HG03280 (cell line): ENCODE data around the gene TBC1D24.

Experiments used
- ATAC-seq: cut with Tn5 transposase; IDR thresholded peaks from one replicate; pipeline ENCODE4 v1.9.1; 2021; ENCODE audit warnings: mild to moderate bottlenecking, moderate library complexity; ENCODE audit not compliant: unreplicated experiment

The TBC1D24 gene

DNA sequence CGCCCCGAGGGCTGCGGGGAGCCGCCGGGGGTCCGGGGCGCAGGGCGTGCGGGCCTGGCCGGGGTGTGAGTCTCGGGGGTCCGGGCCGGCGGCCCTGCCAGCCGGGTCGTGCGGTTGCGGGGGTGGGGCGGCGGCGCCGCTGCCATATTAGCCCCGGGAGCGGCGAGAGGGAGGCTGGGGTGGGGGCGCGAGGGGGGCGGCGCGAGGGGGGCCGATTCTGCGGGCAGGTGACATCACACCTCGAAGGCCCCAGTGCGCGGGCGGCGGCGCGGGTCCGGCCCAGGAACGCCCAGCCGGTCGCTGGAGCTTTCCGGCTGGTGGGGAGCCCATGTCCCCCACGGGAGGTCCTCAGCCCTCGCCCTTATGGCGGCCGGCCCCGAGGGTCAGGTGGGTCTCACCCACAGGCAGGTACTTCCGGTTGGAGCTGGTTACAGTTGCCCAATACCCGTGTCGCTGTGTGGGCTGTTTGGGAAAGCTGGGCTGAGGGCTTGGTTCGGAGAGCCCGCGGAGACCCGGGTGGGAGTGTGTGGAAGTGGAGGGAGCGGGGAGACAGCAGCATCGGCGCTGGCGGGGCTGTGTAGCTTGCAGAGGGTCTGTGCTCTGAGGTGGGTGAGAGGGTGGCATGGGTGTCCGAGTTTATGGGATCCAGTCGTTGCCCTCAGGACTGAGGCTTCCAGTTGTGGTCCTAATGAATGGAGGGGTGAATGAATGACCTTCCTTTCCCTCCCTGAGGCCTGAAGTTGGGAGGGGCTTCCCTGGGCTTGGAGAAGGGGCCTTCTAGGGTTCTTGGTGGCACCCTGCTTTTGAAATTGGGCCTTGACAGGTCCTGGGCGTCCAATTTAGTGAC lies 39.6 kb downstream of the TBC1D24 start:
- ATAC-seq: no peak

DNA sequence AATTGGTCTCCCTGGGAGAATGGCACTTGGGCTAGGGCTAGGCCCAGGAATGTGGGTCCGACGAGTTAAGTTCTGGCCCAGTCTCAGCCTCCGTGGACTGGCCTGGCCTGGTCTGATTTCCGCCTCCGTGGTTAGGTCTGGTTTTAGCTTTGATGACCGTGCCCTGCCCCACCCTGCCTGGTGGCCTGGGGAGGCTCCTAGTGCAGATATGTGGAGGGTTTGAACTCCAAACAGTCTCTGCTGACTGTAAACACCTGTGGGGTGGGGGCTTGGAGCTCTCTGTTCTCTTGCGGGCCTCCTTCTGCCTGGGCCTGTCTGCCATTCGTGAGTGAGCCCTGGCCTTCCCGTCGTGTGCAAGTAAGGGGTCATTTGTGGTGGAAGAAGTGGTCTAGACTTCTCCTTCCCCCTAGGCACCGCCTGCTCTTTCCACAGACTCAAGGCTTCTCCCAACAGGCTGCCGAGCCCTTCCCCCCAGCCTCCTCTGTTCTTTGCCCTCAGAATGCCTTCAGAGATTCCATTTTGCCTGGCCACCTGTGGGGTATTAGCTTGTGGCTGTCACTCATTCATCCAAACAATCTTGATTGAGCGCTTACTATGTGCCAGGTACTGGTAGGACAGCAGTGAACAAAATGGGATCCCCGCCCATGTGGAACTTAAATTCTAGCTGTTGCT lies 40.4 kb downstream of the TBC1D24 start:
- no peak for ATAC-seq

DNA sequence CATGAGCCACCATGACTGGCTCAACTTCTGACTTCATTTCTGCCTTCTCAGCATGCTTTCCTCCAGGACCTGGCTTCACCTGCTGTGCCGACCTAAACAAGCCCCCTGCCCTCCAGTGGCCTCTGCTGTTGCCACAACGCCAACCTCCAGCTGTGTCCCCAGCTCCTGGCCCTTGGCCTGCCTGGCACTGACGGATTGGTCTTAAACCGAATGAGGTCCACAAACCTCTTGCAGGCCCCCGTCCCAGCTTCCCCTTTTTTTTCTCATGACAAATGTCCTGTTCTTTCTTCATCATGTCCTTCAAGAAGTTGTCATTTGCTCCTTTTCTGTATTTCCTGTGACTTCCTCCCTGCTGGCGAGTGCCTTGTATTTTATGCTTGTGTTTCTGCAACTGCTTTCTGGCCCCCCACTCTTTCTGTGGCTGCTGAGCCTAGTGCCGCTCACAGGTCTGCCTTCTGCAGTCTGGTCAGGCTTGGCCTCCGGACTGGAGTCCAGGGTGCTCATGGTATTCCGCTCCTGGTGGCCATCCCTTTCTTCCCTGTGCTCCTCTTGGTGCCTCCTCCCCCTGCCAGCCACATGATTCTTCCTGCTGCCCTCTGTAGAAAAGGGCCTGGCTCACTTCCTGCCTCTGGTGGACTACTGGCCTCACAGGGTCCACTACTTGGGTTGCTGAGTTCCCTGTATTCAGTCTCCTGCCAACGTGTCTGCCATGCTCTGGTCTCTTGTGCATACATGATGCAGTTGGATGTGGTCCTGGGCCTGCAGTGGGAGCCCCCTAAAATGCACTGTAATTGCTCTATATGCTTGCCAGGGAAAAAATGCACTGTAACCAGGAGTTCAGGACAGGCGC lies 41.7 kb downstream of the TBC1D24 start:
- no peak for ATAC-seq

DNA sequence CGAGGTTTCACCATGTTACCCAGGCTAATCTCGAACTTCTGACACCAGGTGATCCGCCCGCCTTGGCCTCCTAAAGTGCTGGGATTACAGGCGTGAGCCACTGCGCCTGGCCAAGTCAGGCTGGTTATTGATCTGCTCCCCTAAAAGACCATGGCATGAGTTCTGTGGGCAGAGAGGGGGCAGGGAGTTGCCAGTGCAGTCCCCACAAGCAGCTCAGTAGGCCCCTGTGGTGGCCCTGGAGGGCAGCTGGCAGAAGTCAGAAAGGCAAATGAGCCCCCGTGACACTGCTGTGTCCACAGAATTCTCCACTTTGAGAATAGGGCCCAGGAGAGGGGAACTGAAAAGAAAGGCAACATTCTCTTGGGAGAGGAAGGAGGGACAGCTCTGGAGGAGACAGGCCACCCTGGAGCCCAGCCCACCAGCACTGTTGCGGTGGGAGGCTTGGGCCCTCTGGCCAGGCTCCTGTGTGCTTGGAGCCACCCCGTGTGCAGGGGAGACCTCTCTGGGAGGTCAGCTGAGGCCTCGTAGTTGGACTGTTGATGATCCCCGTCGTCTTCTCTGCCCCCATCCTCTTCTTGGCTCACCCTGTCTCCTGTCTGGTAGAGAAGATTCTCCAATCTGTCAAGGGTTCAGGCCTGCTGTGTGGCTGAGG lies 43.2 kb downstream of the TBC1D24 start:
- no peak for ATAC-seq

DNA sequence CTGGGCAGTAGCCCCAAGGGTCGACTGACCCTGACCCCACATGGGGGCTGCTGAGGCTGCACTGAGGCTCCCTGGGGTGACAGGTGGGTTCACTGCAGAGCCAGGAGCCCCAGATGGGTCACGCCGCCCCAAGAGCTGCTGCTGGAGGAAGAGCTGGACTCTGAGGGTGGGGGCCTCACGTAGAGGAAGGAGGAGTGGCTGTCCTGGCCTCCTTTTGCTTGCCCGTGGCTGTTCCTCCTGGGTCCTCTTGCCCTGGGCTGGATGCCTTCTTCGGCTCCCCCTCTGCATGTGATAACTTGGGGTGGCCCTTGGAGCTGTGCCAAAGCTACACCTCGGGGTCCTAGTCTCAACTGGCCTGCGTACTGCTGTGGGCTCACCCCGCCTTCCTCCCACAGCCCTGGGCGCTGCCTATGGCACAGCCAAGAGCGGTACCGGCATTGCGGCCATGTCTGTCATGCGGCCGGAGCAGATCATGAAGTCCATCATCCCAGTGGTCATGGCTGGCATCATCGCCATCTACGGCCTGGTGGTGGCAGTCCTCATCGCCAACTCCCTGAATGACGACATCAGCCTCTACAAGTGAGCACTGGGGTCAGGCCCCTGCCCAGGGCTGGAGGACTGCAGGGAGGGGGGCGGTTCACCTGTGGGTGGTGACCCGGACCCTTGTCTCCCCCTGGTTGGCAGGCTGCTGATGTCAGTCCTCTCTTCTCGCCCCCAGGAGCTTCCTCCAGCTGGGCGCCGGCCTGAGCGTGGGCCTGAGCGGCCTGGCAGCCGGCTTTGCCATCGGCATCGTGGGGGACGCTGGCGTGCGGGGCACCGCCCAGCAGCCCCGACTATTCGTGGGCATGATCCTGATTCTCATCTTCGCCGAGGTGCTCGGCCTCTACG lies 44.1 kb downstream of the TBC1D24 start:
- ATAC-seq: no peak

DNA sequence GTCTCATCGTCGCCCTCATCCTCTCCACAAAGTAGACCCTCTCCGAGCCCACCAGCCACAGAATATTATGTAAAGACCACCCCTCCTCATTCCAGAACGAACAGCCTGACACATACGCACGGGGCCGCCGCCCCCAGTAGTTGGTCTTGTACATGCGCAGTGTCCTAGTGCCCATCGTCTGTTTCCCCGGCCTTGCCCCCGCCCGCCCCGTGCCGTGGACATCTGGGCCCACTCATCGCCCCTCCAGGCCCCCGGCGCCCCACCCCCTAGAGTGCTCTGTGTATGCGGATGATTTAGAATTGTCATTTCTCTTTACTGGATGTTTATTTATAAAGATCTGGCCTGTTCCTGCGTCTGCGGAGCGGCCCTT lies 44.8 kb downstream of the TBC1D24 start:
- ATAC-seq: no peak

DNA sequence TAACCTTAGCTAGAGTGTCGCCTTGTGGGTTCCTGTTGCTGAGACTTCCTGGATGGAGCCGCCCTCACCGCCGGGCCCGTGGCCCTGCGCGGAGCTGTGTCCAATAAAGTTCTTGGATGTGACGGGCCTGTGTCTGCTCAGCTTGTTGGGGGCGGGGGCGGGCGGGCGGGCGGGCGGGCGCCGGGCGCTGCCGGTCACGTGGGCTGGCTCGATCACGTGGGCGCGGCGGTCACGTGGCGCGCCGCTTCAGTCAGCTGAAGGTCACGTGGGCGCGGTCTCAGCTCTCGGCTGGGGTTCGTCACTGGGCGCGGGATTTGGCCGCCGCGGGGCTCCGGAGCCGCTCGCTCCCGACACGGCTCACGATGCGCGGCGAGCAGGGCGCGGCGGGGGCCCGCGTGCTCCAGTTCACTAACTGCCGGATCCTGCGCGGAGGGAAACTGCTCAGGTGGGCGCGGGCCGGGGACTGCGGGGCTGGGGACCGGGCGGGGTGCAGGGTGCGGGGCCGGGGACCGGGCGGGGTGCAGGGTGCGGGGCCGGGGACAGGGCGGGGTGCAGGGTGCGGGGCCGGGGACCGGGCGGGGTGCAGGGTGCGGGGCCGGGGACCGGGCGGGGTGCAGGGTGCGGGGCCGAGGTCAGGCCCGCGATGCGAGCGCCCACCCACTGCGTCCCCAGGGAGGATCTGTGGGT lies 45.3 kb downstream of the TBC1D24 start, which contains the start of gene AMDHD2:
TSS of gene AMDHD2 (plus strand) at position 275 of the 687 bp plus-strand sequence. CDS start at position 363, 88 bp downstream.
- peak; percentile 47 for ATAC-seq

DNA sequence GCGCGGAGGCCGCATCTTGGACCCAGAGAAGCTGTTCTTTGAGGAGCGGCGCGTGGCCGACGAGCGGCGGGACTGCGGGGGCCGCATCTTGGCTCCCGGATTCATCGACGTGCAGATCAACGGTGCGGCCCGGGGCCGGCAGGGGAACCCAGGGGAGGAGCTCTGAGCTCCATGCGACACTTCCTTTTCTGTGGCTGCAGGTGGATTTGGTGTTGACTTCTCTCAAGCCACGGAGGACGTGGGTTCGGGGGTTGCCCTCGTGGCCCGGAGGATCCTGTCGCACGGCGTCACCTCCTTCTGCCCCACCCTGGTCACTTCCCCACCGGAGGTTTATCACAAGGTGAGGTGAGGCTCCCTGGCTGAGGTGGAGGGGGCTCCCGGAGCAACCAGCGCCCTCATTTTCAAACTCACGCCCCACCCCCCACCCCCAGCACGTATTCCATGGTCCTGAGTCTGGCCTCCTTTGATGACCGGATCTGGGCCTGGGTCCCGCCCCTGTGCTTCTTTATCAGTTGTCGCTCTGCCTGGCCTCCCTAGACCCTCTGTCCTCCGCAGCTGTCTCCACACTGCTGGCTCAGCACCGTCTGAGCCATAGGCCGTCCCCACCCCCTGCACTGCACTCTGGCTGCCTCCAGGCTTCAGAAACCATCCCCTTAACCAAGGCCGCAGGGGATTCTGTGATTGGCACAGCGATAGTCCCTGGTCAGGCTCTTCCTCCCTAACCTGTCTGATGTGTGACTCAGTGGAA lies 46.0 kb downstream of the TBC1D24 start:
- peak; percentile 21 for ATAC-seq

DNA sequence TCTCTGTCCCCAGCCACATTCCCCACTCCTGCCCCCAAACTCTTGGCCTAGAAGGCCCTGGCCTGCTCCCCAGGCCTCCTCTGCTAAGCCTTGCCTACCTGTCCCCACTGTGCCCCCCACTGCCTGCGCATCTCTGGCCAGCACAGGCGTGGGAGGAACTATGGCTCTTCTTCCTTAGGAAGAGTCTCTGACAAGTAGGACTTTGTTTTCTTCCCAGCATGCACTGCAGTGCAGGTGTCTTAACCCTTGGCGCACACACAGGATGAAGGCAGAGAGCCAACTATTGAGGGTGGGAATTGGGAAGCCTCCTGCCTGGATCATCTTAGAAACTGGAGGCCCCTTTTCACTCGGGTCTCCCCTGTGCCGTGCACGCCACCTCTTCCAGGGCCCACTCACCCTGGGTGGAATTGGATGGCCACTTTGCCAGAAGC lies 48.9 kb downstream of the TBC1D24 start:
- no peak for ATAC-seq

DNA sequence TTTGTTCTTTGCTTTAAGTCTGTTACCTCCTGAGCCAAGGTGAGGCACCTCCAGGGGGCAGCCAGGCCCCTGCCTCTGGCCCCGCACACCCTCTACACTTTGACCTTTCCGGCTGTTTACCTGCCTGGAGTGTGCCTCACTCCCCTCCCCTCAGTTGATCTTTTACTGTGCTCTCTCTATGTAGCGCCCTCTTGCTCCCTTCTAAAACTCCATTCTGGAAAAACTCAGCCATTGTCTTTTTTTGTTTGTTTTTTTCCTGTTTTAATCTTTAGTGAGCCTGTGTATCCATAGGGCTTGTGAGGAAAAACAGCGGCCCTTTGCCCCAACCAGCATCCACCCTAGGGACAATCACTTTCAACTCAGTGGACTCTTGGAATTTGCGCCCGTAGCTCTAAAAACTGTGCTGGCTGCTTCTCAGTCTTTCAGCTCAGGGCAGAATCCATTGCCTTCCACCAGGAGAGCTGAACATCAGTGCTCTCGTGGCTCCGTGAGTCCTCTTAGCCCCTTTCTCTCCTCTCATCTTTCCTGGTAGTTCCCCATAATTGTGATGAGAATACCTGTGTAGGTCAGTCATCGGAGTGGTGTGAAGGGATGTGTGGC lies 49.5 kb downstream of the TBC1D24 start:
- no peak for ATAC-seq

DNA sequence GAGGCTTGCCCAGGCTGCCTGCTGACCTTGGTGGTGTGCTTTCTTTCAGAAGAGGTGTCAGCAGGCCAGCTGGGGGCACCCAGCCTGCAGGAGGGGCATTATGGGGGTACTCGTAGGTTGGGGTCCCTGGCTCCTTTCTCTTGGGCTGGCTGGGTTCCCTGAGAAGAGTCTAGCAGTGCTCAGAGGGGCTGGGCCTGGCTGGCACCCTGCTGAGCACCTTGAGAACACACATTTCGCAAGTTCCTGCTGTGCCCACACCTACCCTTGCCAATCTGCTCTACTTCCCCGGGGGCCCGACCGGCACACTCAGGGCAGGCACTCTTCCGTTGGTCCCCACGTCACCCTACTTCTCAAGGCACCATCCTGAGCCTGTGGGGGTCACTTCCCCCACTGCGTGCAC lies 51.2 kb downstream of the TBC1D24 start:
- ATAC-seq: no peak

DNA sequence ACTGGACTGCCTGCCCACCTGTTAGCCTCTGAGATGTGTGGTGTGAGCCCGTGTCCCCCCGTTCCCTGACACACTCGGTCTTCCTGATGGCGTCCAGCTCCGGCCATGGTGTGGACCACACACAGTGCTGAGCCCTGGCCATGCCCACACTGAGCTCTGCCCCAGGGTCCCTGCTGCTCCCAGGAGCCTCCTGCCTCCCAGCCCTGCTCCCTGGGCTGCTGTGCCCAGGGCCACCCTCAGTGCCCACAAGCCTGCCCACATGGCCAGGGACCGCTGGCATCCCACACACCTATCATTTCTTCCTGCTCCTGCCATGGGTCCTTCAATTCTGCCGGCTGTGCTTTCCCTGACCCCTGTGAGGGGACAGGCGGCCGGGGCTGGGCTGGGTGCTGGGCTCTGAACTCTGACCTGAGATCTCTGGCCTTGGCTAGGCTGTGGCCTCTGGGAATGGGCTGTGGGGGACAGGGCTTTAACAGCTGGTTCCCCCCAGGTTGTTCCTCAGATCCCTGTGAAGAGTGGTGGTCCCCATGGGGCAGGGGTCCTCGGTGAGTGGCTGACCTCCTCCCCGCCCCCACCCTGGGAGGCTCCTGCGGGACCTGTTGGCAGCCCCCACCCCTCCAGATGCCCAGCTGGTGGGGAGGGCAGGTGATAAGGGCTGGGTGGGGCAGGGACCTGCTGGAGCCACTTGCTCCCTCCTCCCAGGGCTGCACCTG lies 52.3 kb downstream of the TBC1D24 start:
- ATAC-seq: no peak

DNA sequence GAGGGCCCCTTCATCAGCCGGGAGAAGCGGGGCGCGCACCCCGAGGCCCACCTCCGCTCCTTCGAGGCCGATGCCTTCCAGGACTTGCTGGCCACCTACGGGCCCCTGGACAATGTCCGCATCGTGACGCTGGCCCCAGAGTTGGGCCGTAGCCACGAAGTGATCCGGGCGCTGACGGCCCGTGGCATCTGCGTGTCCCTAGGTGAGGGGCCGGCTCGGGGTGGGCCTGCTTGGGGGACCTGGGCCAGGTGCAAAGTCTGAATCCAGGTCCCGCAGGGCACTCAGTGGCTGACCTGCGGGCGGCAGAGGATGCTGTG lies 52.8 kb downstream of the TBC1D24 start:
- ATAC-seq: no peak

DNA sequence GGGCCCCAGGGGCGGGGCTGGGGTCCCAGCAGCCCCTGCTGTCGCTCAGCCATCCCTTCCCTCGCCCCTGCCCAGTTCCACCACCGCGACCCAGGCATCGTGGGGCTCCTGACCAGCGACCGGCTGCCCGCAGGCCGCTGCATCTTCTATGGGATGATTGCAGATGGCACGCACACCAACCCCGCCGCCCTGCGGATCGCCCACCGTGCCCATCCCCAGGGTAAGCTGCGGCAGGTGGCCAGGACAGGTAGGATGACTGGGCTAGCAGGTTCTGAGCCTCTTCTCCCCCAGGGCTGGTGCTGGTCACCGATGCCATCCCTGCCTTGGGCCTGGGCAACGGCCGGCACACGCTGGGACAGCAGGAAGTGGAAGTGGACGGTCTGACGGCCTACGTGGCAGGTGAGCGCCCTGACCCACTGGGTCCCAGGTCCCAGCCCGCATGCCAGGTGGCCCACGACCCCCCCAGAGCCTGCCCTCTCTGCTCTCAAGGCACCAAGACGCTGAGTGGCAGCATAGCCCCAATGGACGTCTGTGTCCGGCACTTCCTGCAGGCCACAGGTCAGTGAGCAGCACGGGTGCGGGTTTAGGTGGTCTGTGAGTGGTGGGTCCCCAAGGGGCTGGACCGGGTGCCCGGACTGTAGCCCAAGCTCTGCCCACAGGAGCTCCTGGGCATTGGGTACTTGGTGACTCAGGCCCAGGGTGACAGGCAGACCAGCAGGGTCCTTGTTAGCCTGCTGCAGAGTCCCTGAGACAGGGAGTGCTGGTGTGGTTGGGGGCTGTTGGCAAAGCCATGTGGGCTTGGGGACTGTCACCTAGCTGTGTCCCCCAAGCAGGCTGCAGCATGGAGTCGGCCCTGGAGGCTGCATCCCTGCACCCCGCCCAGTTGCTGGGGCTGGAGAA lies 53.5 kb downstream of the TBC1D24 start:
- ATAC-seq: no peak

DNA sequence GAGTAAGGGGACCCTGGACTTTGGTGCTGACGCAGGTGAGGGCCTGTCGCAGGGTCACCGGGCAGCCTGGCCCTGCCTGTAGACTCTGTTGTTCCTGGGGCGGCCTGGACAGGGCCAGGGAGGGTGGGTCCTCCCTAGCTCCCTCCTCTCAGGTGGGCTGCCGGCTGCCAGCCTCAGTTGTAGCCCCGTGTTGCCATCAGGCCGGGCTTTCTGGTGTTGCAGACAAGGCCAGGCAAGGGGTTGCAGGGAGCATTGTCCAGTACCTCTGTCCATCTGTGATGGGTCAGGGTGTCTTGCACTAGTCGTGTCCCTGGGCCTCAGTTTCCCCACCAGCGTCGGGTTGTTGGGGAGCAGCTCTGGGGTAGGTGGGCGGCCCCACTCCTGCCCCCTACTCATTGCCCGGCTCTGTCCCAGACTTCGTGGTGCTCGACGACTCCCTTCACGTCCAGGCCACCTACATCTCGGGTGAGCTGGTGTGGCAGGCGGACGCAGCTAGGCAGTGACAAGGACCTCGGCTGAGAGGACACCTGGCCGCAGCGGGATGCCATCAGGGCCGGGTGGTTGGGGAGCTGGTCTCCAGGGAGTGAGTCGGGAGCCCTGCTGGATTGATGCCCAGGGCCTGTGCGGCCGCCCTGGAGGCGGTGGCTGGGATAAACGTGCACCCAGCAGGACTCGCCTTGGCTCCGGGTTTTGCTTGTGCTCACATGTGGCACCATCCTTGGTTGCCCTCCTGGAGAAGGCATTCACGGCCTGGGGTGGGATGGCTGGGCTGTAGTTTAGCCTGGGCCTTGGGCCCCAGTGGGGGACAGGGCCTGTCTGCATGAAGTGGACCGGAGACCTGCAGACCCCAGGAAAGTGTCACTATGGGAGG lies 54.4 kb downstream of the TBC1D24 start:
- no peak for ATAC-seq
